GM19467 (cell line): ENCODE data around the gene JAK1.
A peak's percentile ranks its signal among the peaks of the same experiment; 100 is the strongest.

Source experiments
- ATAC-seq: cut with Tn5 transposase; IDR thresholded peaks from one replicate; pipeline ENCODE4 v1.9.1; 2021; ENCODE audit warnings: mild to moderate bottlenecking, moderate library complexity; ENCODE audit not compliant: unreplicated experiment

Gene JAK1

DNA sequence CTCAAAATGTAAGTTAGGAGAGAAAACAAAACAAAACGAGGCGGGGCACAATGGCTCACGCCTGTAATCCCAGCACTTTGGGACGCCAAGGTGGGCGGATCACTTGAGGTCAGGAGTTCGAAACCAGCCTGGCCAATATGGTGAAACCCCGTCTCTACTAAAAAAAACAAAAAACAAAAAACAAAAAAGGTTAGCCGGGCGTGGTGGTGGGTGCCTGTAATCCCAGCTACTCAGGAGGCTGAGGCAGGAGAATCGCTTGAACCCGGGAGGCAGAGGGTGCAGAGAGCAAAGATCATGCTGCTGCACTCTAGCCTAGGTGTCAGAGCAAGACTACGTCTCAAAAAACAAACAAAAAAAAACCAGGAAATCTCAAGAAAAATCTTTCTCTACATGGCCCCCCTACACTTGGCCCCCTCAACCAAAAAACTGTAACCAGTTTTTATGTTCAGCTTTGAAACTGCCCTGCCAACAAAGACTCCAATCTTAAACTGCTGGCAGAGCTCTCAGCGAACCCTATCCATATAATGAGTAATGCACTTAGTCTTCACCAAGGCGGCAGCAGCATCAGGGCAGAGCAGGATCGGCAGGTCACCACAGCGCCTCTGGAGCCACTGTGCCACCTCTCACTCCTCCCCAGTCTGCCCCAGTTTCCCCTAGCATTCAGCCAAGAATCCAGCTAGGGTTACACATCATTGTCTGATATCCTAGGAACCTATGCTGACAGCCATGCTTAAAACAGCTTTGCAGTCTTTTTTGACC, 71.7 kb downstream of the JAK1 start:
- no peak for ATAC-seq

DNA sequence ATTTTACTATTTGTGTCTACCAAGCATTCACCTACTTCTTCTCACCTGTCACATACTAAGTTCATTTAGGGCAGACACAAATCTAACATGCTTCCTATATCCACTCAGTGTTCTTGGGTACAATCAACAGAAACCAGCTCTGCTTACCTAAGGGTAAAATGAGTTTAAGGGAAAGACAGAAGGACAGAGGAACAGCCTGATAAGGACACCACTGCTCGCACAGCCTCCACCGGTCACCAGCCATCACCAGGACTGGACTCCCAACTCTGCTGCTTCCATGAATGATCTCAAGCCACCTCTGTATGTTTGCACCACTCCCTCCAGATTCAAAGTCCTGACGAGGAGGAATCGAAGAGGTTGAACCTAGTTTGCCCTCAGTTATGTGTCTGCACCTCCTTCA, 72.4 kb downstream of the JAK1 start:
- ATAC-seq = no peak

DNA sequence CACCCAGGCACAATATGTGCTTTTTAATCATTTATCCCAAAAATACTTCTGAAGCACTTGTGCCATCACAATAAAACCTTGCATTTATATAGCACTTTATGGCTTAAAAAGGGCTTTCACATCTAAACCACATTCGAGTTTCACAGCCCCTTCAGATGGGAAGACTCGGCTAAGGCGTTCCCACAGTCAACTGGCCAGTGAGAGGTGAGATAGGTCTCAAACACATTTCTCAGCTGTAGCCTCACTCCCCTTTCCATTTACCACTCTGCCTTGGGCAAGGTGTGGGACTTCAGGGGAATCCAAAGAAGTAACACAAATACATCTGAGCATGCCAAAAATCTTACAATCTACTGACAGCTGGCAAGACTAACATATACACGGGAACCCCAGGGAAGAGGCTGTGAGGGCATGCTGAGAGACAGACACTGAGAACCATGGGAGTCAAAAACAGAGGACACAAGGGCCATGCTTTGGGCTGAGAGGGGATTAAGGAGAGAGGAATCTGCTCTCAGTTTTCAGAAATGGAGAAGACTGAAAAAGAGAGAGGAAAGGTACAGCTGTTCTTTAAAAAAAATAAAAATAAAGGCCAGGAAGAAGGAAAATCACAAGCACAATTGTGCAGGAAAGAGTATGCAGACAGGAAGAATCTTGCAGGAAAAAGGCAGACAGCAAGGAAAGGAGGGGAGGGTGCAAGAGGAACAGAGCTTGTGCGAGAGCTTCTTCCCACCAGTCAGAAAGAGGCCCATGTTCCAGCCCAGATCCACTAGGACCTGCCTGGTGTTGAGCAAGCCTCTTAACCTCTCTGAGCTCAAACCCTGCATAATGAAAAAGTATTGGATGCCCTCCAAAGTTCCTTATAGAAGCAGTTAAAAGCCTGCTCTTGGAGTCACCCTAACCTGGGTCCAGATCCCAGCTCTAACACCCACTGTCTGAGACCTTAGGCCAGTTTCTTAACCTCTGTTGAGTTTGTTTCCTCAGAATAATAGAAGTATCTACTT, 73.5 kb downstream of the JAK1 start:
- ATAC-seq = no peak

DNA sequence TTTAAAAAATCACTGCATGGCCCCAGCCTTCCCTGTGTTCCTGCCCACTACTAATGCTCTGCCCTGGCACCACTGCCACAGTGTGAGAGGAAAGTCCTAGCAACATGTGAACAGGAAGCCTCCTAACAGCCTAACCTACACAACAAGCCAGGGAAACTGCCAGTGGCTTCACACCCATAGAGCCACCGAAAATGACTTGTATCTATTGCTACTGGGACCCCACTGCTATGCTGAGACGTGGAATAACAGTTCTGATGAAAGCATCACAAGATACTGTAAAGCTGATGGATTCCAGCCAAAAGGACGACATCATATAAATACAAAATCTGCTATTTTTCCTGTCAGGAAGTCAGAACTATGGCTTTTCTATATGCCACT, 74.9 kb downstream of the JAK1 start:
- ATAC-seq = no peak

DNA sequence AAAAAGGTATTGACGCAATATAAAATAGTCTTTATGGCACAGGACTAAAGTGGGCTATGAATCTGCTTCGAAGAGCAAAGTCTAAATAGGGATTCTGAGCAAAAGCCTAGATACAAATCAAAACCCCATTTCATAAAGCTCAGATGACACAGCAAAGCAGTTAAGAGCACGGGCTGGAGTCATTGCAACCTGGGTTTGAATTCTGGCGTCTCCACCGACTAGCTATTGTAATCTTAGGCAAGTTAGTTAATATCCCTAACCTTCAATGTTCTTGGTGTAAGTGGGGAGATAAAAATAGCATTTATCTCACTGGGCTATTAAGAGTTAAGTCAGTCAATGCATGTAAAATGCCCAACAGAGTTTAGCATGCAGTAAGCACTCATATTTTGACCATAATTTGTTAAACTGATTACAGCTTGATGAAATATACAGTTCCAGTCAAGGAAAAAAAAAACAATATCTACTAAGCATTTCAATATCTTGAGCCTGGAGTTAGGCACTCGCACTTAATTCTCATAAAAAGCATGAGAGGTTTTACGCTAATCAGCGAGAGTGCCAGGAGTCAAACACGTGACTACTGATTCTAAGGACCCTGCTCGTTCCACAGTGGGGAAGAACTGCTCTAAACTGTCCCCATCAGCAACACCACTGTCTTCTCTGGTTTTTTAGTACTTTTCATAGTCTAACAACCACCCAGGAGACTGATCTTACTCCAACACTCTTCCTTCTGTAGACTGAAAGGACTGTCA, 75.5 kb downstream of the JAK1 start:
- ATAC-seq = no peak

DNA sequence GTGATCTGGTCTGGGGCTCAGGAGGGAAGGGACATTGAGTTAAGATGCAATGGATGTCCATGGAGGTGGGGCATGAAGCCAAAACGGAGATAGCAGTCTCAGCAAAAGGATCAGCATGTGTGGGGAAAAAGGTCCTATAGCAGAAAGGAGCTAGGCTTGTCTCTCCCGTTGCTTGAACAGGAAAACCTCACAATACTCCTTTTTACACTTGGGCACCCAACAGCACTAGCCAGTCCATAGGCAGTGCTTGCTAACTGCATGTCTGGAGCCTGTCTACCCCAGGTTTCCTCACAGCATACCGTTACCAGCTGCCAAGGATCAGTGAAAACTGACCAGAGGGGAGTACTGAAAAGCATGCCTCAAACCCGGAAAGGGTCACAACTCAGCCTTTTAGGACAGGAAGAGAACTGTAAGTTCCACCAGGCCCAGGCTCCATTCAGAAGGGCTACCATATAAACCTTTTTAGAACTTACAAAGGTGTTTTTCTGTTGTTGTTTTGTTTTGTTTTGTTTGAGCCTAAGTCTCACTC, 78.6 kb downstream of the JAK1 start:
- no peak for ATAC-seq

DNA sequence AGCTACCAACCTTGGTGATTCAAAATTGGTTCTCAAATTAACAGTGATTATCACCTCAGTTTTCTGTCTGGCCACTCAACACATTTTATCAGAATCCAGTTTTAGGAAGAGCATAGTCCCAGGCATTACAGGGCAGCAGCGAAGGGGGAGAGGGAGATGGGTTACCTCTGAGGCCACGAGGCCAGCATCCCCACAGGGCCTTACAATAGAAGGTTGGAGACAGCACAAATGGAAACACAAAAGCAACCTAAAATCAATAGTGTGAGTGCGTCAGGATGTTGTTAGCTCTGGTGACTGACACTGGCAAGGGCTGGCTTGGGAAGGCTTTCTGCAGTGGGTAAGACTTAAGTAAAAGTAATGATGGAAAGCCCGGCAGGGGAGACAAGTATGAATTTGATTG, 79.5 kb downstream of the JAK1 start:
- no peak for ATAC-seq

DNA sequence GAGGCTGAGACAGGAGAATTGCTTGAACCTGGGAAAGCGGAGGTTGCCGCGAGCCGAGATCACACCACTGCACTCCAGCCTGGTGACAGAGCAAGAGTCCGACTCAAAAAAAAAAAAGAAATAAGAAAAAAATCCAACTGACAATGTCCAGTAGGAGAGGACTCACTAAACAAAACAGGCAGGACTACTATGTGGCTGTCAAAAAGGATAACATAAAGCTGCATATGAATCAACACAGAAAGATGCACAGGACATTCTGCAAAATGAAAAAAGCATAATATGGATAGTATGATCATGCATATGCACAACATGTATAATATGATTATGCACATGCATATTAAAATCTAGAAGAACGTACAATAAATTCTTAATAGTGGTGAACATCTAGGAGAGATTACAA, 80.7 kb downstream of the JAK1 start:
- no peak for ATAC-seq

DNA sequence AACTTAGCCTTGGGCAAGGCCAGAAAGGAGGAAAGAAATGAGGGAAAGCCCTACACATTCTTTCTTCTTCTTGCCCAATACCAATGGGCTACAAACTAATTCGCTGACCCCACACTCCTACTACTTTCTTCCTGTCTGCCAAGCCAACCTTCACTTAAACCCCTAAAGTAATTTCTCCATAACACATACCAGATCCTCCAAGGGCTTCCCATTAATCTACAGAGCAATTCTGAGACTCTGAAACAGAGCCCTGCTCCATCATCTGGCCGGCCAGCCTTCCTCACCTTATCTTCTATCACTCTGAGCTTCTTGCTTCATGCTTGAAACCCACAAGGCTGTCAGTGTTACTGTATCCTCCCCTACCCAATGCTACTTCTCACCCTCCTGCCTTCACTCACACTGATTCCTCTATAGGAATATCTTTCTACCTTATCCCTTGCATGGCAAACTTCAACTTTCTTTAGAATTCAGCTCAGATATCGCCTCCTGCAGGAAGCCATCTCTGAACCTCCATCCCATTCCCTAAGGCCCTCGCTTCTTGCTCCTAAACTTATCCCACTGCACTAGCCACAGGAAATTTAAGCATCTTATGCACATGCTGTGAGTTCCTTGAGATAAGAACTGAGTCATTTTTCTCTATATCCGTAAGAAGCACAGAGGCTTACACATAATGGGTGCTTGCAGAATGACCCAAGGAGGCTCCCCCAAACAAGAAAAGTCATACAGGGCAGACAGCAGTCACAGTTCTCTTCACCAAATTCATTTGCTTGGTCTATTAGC, 81.9 kb downstream of the JAK1 start:
- ATAC-seq = no peak

DNA sequence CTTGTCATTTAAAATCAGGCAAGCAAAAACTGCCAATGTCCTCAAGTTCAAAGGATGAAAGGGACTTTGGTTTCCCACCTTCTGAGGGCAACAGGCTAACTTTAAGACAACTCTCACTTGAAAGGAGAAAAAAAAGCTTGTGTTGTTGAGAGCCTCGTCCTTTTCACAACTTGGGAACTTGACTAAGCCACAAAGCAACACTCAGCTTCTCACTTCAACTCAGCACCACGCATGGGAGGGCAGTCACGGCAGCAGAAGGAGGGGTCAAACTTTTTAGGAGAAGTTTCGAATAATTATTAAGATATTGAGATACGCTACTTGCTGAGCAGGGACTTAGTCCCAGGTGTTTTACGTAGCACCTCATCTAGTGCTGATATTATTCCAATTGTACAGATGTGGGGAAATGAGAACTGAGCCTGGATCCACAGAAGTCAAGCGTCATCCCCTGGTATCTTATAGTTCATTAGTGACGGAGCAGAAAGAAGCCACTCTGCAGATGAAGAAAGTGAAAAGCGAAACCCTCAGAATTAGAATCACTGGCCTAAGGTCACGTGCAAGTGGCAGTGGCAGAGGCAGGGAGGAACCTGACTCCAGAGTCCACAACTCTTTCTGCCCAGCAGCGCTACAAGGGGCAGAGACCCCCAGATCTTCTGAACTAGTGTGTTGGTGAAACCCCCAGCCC, 83.6 kb downstream of the JAK1 start:
- ATAC-seq = peak; percentile 92

DNA sequence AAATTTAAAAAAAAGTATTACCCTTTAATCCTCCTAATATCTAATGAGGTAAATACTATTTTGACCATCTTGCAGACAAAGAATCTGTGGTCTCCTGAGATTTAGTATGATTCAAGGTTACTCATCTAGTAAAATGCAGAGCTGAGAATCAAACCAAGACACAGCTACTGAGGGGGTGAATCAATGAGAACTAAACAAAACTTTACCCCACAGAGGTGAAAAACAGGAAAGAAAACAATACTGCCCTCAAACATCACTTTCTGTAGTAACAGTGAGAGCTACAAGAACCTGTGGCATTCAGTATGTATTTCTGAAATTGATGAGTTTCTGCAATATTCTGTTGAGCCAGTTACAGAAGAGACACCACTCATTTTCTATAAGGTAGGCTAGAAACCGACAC, 85.1 kb downstream of the JAK1 start:
- no peak for ATAC-seq

DNA sequence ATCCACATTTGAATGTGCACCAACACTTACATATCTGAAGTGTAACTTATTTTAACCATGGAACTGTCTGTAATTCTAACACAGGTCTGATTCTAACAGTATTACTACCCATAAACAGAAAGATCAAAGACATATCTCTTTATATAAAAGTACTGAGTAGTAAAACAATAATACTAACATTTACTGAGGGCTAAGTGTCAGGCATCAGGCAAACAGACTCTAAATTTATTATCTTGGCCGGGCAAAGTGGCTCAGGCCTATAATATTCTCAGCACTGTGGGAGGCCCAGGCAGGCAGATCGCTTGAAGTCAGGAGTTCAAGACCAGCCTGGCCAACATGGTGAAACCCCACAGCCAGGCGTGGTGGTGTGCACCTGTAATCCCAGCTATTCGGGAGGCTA, 85.9 kb downstream of the JAK1 start:
- no peak for ATAC-seq

DNA sequence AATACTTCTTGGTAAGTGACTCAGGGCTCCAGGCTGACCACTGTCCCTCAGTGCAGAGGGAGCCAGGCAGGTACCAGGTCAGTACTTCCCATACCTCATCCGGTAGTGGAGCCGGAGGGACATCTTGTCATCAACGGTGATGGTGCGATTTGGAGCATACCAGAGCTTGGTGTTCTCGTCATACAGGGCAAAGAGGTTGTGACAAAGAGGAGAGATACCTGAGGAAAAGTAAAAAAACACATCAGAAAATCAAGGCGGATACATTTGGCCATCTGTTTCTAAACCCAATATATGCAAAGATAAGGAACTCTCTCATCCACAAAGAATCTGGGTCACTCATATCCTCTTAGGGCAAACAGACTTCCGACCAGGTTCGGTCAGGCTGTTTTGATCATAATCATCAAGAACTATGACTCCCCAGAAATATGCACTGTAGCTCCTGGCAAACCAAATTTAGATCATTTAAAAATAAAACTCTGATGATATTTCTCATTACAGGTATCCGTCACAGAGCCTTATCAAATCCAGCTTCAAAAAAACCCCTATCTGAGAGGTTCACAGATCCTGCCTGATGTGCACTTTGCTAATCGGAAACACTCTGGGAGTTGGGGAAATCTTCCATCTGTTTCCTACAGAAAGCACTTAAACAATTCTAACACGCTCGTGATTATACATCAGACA, 87.3 kb downstream of the JAK1 start:
- no peak for ATAC-seq

DNA sequence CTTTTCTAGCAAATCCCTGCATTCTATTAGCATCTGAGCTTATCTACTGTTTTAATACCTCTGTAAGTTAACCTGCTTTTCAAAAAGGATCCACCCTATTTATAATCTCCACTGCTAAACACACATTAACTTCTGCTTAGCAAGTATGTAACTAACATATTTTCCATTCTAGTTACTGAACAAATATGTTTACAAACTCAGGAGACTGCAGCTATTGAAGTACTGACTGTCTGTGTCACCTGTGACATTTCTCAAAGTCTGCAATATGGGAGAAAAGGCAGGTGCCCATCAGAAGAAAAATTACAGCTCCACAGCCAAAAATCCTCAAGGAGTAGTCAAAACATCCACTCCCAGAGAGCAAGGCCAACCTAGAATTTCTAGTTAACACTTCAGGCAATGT, 88.3 kb downstream of the JAK1 start:
- no peak for ATAC-seq

DNA sequence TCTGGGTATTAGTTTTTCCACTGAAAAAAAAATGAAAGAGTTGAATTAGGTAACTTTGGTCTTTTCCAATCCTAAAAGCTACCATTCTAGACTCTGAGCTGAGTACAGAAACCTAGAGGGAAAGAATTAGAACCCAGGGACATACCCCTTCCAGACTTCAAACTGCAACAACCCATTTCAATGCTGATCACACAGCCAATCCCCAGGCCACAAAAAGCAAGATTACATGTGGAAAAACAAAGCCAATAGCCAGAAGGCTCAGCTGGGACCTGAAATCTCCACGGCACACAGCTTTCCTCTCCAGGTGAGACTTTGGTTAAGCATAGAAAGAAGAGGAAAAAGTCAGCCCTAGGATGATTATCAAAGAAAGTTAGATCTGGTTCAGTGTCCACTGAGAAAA, 88.8 kb downstream of the JAK1 start:
- ATAC-seq = no peak

DNA sequence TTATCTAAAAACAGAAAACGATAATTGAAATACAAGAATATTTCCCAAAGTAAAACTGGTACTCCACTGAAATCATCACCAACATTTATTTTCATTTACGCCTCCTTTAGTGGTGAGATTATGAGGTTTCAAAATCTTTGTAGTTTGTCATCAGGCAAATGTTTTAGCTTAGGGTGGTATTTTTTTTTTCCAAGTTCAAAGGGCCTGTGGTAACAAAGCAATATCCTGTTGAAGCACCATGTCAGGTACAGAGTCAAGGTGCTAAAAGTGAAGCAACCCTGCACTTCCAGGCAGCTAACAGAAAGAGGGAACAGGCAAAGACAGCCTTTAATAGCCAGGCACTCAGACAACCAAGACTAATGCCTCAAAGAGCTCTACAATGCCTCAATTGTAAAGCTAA, 89.2 kb downstream of the JAK1 start:
- no peak for ATAC-seq

DNA sequence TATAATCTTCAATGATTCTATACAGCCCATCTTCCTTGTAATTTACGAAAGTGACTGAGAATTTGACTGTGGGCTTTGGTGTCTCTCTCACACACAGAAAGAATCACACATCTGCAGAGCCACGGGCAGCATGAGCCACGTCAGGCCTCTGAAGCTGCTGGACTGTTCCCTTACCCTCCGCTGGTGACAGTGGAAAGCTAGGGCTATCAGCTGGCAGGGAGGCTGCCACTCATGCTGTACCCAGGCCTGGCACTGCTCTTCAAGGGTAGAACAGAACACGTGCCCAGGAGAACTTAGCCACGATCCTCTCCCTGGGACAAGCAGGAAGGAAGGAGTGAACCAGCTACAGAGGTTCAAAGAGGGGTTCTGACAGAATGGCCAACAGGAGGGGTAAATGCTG, 90.7 kb downstream of the JAK1 start:
- no peak for ATAC-seq

DNA sequence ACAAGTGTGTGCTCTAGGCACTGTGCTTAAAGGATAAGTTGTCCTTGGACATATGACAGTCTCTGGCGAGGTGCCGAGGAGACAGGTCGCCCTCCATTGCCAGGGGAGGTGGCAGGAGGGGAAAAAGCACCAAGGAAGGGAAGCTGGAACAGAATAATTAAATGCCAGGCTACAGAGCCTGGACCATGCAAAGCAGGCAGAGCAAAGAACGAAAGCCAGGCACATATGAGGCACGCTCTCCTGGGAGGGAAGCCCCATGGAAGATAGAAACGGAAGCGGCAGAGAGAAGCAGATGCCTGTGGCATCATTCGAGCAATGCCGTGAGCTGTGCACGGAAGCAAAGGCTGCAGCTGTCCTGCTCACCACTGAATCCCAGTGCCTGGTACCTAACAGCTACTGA, 91.2 kb downstream of the JAK1 start:
- ATAC-seq = no peak

DNA sequence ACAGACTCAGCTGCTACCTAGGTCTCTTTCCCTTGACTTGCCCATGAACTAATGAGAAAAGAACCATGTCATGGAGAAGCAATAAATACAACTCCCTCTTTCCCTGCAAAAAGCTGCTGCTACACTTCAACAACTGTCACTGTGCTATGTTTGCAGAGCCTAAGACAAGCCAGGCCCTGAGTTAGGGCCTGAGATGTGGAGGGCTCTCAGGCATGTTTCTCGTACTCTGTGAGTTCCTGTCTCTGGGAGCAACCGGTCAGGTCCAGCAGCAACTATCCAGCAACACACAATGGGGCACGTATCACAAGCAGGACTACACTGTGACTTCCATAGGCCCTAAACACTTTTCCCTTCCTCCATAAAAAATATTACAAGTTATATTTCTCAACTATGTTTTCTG, 91.7 kb downstream of the JAK1 start:
- ATAC-seq = no peak
